Thyroid gland (tissue), 4 donors: ENCODE measurements around the gene HMGB1.

Source experiments
- POLR2A ChIP-seq, 2 donors: fragments of 450-650 bp; IDR thresholded peaks; one replicate each; pipeline ENCODE4 v1.6.1; 2017; ENCODE audit warnings: antibody characterized with exemption in 2 of 2, mild to moderate bottlenecking in 2 of 2, moderate library complexity in 1 of 2
- TF ChIP-seq, protein P1 (sequence below), 6 experiments: fragments of 200-600 bp in 3 of 6; fragments of 450-650 bp in 3 of 6; sonication (generic) in 3 of 6; IDR thresholded peaks; one replicate each; pipeline ENCODE4 v1.5.1; 2016 to 2019; ENCODE audit warnings: antibody characterized with exemption in 6 of 6, mild to moderate bottlenecking in 2 of 6, inconsistent platforms in 1 of 6, moderate library complexity in 1 of 6

DNA sequence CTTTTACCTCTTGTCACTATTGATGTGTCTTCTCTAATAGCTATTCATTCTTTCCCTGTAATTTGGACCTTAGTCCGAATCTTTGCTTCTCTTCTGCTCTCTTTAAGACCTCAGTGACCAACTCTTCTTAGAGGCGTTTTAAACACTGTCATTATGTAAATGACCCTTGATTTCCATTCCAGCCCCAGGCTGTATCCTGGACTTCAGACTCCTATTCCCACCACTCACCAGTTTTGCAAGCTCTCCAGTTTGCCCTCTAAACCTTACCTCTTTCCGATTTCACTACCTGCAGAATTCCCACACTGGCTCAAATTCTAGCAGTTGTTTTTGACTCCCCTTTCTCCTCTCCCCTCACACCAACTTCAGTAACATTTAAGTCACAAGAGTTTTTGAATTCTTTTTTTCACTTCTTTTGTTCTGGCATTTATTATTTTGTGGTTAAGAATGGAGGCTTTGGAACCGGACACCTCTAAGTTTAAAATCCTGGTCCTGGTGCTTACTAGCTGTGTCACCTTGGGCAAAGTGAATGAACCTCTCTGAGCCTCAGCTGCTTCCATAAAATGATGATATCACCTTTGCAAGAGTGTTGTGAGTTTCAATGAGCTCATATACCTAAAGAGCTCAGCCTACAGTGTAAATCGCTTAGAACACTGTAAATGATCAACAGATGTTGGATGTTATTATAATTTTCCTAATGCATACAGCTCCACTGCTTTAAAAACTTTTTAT, 13.6 kb upstream of the HMGB1 start:
- TF ChIP-seq, protein P1, sequence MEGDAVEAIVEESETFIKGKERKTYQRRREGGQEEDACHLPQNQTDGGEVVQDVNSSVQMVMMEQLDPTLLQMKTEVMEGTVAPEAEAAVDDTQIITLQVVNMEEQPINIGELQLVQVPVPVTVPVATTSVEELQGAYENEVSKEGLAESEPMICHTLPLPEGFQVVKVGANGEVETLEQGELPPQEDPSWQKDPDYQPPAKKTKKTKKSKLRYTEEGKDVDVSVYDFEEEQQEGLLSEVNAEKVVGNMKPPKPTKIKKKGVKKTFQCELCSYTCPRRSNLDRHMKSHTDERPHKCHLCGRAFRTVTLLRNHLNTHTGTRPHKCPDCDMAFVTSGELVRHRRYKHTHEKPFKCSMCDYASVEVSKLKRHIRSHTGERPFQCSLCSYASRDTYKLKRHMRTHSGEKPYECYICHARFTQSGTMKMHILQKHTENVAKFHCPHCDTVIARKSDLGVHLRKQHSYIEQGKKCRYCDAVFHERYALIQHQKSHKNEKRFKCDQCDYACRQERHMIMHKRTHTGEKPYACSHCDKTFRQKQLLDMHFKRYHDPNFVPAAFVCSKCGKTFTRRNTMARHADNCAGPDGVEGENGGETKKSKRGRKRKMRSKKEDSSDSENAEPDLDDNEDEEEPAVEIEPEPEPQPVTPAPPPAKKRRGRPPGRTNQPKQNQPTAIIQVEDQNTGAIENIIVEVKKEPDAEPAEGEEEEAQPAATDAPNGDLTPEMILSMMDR (IDR thresholded peaks at IDR 0.05) = no peak
- TF ChIP-seq POLR2A (IDR thresholded peaks at IDR 0.05) = no peak
